OCI-LY7 (cell line): ENCODE results near the gene B9D2.

Source experiments
- CTCF ChIP-seq: fragments of 200-600 bp; sonication (generic); conservative IDR thresholded peaks from 2 replicates; pipeline ENCODE4 v1.5.1; 2014; ENCODE audit warnings: mild to moderate bottlenecking, antibody characterized with exemption, low read length, moderate library complexity, mixed read lengths
- EZH2phosphoT487 ChIP-seq: fragments of 200-600 bp; sonication (generic); IDR thresholded peaks from 2 replicates; pipeline ENCODE4 v1.6.1; 2018; ENCODE audit warnings: low read depth, borderline replicate concordance, mild to moderate bottlenecking, mixed run types, antibody characterized with exemption, low read length, moderate library complexity, mixed read lengths

GRCh38 chr19:41398050-41398418 lies 34.1 kb upstream of the B9D2 start:
- TF ChIP-seq CTCF: no peak
- TF ChIP-seq EZH2phosphoT487: no peak
